H1 (cell line): ENCODE results near the gene TP53I11. TPM values are rescaled to one million over a fixed set of nuclear protein-coding genes. Genes with fewer than 3 reads are reported as not detected.
A peak's percentile ranks its signal among the peaks of the same experiment; 100 is the strongest.

ENCODE experiments used
- CTCF ChIA-PET: fragments of 300-600 bp; sonication (Branson Sonifier 250); formaldehyde crosslinking; loops from one replicate; lab custom pipeline; 2021; ENCODE audit not compliant: partially characterized antibody; lab: Charles Lee
- POLR2A ChIA-PET: fragments of 300-600 bp; sonication (Branson Sonifier 250); formaldehyde crosslinking; loops from one replicate; lab custom pipeline; 2021; ENCODE audit warnings: inconsistent platforms; ENCODE audit not compliant: partially characterized antibody; lab: Charles Lee
- DNase-seq, 2 experiments: peaks; one replicate each; pipeline versions ENCODE4 v3.0.0 to v3.0.0-alpha.2; 2010 to 2022; ENCODE audit warnings: low spot score in 2 of 2, low read depth in 1 of 2, mixed read lengths in 1 of 2
- FAIRE-seq: peaks from 2 replicates; lab custom pipeline; 2011; peaks lifted over from hg19 to GRCh38; lab: Jason Lieb, UNC
- H2AFZ ChIP-seq: 2 replicates; pipeline ENCODE4 v1.8.1; 2012; ENCODE audit warnings: low read length, inconsistent platforms
- H2AK5ac ChIP-seq: 2 replicates; pipeline ENCODE4 v1.6.1; 2013; ENCODE audit warnings: low read depth, low read length
- H2BK120ac ChIP-seq: replicated peaks from 2 replicates; pipeline ENCODE3; 2013; ENCODE audit warnings: low read depth, low read length, inconsistent platforms
- H2BK12ac ChIP-seq: 2 replicates; pipeline ENCODE4 v1.6.1; 2013; ENCODE audit warnings: low read depth, low read length
- H2BK15ac ChIP-seq: 2 replicates; pipeline ENCODE4 v1.6.1; 2013; ENCODE audit warnings: low read length
- H2BK20ac ChIP-seq: 2 replicates; pipeline ENCODE4 v1.6.1; 2013; ENCODE audit warnings: low read length
- H2BK5ac ChIP-seq: 2 replicates; pipeline ENCODE4 v1.6.1; 2013; ENCODE audit warnings: low read depth, low read length
- H3K14ac ChIP-seq: 2 replicates; pipeline ENCODE4 v1.6.1; 2013; ENCODE audit warnings: inconsistent platforms; ENCODE audit not compliant: insufficient read length
- H3K18ac ChIP-seq: 2 replicates; pipeline ENCODE4 v1.6.1; 2013; ENCODE audit warnings: low read length; ENCODE audit errors: extremely low read depth
- H3K23ac ChIP-seq: 2 replicates; pipeline ENCODE4 v1.6.1; 2013; ENCODE audit warnings: inconsistent platforms; ENCODE audit not compliant: insufficient read length
- H3K23me2 ChIP-seq: 2 replicates; pipeline ENCODE4 v1.6.1; 2013; ENCODE audit warnings: low read depth, low read length
- H3K27ac ChIP-seq: 2 replicates; pipeline ENCODE4 v1.6.1; 2011; ENCODE audit warnings: low read depth, low read length, inconsistent platforms
- H3K27me3 ChIP-seq, 4 experiments: replicated peaks in 1 of 4; 1 replicate in 1 of 4; 2 replicates in 3 of 4; pipeline versions ENCODE4 v1.6.1 to v1.8.1; 2011 to 2013; ENCODE audit warnings: low read length in 3 of 4, mild to moderate bottlenecking in 3 of 4, inconsistent platforms in 2 of 4, mixed read lengths in 2 of 4, moderate library complexity in 1 of 4; ENCODE audit not compliant: control insufficient read depth in 3 of 4, insufficient read depth in 3 of 4; ENCODE audit errors: extremely low read depth in 1 of 4
- H3K36me3 ChIP-seq, 4 experiments: 2 replicates each; pipeline versions ENCODE4 v1.6.1 to v1.8.1; 2011 to 2013; ENCODE audit warnings: mild to moderate bottlenecking in 4 of 4, low read length in 3 of 4, moderate library complexity in 2 of 4, control low read depth in 1 of 4, inconsistent platforms in 1 of 4; ENCODE audit not compliant: insufficient read depth in 4 of 4, control insufficient read depth in 2 of 4
- H3K4ac ChIP-seq: replicated peaks from 2 replicates; pipeline ENCODE3; 2013; ENCODE audit warnings: low read length, low read depth, mixed read lengths, inconsistent platforms; ENCODE audit not compliant: insufficient read length
- H3K4me1 ChIP-seq, 4 experiments: replicated peaks in 1 of 4; 1 replicate in 1 of 4; 2 replicates in 3 of 4; pipeline versions ENCODE4 v1.6.1 to v1.8.1; 2011 to 2013; ENCODE audit warnings: low read length in 3 of 4, inconsistent platforms in 2 of 4, mixed read lengths in 1 of 4; ENCODE audit not compliant: insufficient read depth in 4 of 4, control insufficient read depth in 3 of 4
- H3K4me2 ChIP-seq, 2 experiments: 2 replicates each; pipeline versions ENCODE4 v1.6.1 to v1.8.1; 2011 to 2013; ENCODE audit warnings: low read depth in 2 of 2, low read length in 2 of 2, control low read depth in 1 of 2, inconsistent platforms in 1 of 2, mild to moderate bottlenecking in 1 of 2; ENCODE audit not compliant: insufficient read depth in 1 of 2
- H3K4me3 ChIP-seq, 4 experiments: fragments of 200-600, 300-600 bp in 1 of 4; sonication (generic), shearing (Covaris generic), sonication (Bioruptor Twin) in 1 of 4; 2 replicates each; pipeline versions ENCODE4 v1.5.1 to v1.8.1; 2011 to 2016; ENCODE audit warnings: low read length in 4 of 4, low read depth in 3 of 4, control low read depth in 2 of 4, inconsistent platforms in 2 of 4, mild to moderate bottlenecking in 2 of 4, mixed read lengths in 1 of 4, moderate library complexity in 1 of 4; ENCODE audit not compliant: insufficient read depth in 2 of 4; ENCODE audit errors: extremely low read depth in 1 of 4
- H3K56ac ChIP-seq: replicated peaks from 2 replicates; pipeline ENCODE3; 2013; ENCODE audit warnings: low read depth, mild to moderate bottlenecking, mixed read lengths, low read length, inconsistent platforms; ENCODE audit not compliant: insufficient read length
- H3K79me1 ChIP-seq: 2 replicates; pipeline ENCODE4 v1.6.1; 2013; ENCODE audit warnings: low read depth, low read length, control low read depth
- H3K79me2 ChIP-seq, 2 experiments: 2 replicates each; pipeline versions ENCODE4 v1.6.1 to v1.8.1; 2012 to 2013; ENCODE audit warnings: low read length in 2 of 2, mild to moderate bottlenecking in 2 of 2, inconsistent platforms in 1 of 2; ENCODE audit not compliant: insufficient read depth in 2 of 2, control insufficient read depth in 1 of 2
- H3K9ac ChIP-seq, 4 experiments: replicated peaks in 1 of 4; 1 replicate in 1 of 4; 2 replicates in 3 of 4; pipeline versions ENCODE4 v1.6.1 to v1.8.1; 2011 to 2013; ENCODE audit warnings: low read depth in 3 of 4, low read length in 3 of 4, control low read depth in 2 of 4, mild to moderate bottlenecking in 2 of 4, moderate library complexity in 2 of 4, inconsistent platforms in 1 of 4; ENCODE audit errors: extremely low read depth in 1 of 4
- H3K9me3 ChIP-seq, 2 experiments: 2 replicates each; pipeline versions ENCODE4 v1.6.1 to v1.8.1; 2012 to 2013; ENCODE audit warnings: mild to moderate bottlenecking in 2 of 2, moderate library complexity in 2 of 2, control low read depth in 1 of 2, inconsistent platforms in 1 of 2, low read depth in 1 of 2, low read length in 1 of 2, mixed read lengths in 1 of 2; ENCODE audit not compliant: insufficient read depth in 2 of 2
- H4K20me1 ChIP-seq, 2 experiments: replicated peaks in 1 of 2; 2 replicates each; pipeline versions ENCODE3 to v1.8.1; 2011 to 2013; ENCODE audit warnings: inconsistent platforms in 2 of 2, low read length in 2 of 2, mild to moderate bottlenecking in 1 of 2; ENCODE audit not compliant: insufficient read depth in 2 of 2, control insufficient read depth in 1 of 2
- H4K5ac ChIP-seq: 2 replicates; pipeline ENCODE4 v1.6.1; 2013; ENCODE audit warnings: low read length, low read depth, mixed read lengths, inconsistent platforms; ENCODE audit not compliant: insufficient read length
- H4K8ac ChIP-seq: 2 replicates; pipeline ENCODE4 v1.8.0; 2013; ENCODE audit warnings: mild to moderate bottlenecking, moderate library complexity, low read length, inconsistent platforms; ENCODE audit not compliant: insufficient read depth; ENCODE audit errors: extremely low read depth
- H4K91ac ChIP-seq: replicated peaks from 2 replicates; pipeline ENCODE3; 2013; ENCODE audit warnings: low read length, mixed read lengths, inconsistent platforms; ENCODE audit not compliant: insufficient read length
- ASH2L ChIP-seq: fragments of 200-600, 300-600 bp; sonication (generic); IDR thresholded peaks from one replicate; pipeline ENCODE4 v1.7.1; 2017; ENCODE audit warnings: low read length
- MAX ChIP-seq: IDR thresholded peaks from 2 replicates; pipeline ENCODE4 v1.6.1; 2012; ENCODE audit warnings: inconsistent platforms
- POLR2A ChIP-seq, 2 experiments: IDR thresholded peaks; 1 replicate in 1 of 2; 2 replicates in 1 of 2; pipeline ENCODE4 v1.6.1; 2011; ENCODE audit warnings: low read depth in 2 of 2, low read length in 2 of 2, mild to moderate bottlenecking in 2 of 2; ENCODE audit errors: control extremely low read depth in 1 of 2
- SP1 ChIP-seq: IDR thresholded peaks from 2 replicates; pipeline ENCODE4 v1.6.1; 2011; ENCODE audit warnings: low read depth, low read length
- SP2 ChIP-seq: IDR thresholded peaks from 2 replicates; pipeline ENCODE4 v1.6.1; 2012; ENCODE audit warnings: mild to moderate bottlenecking, low read length, inconsistent platforms
- TBP ChIP-seq: IDR thresholded peaks from 2 replicates; pipeline ENCODE4 v1.6.1; 2011; ENCODE audit warnings: low read depth, low read length, improper control_type of control experiment
- USF2 ChIP-seq: IDR thresholded peaks from 2 replicates; pipeline ENCODE4 v1.6.1; 2011; ENCODE audit warnings: low read length, improper control_type of control experiment
- WGBS, 2 experiments: shearing (Covaris generic) in 1 of 2; methylation state at CpG; one replicate each; pipeline versions ENCODE4 v1.1.6 to v1.1.7; 2013 to 2015; ENCODE audit warnings: low lambda C conversion rate in 2 of 2, mixed read lengths in 2 of 2, inconsistent platforms in 1 of 2, low coverage in 1 of 2, missing lambda C conversion rate in 1 of 2; ENCODE audit not compliant: insufficient replicate concordance in 2 of 2, insufficient coverage in 1 of 2, insufficient read length in 1 of 2; ENCODE audit errors: extremely low coverage in 1 of 2, missing lambda C conversion rate in 1 of 2; 5-methylcytosine and 5-hydroxymethylcytosine counted together
- polyA plus RNA-seq, 7 experiments: library from polyadenylated mRNA; depleted of rRNA in 3 of 7; stranded (reverse) in 5 of 7; unstranded in 2 of 7; fragments of >200 nt in 5 of 7; fragments of 200-250 nt in 2 of 7; gene quantifications; 1 replicate in 5 of 7; 2 replicates in 1 of 7; 4 replicates in 1 of 7; pipeline versions ENCODE4 v1.2.1 to v1.2.3, GENCODE V29; 2011 to 2013; ENCODE audit warnings: missing spikeins in 2 of 7, mixed read lengths in 2 of 7
- total RNA-seq: library from RNA; stranded (reverse); fragmentation: NEBNext Ultra II Directional; extraction: Animal tissue kit (Norgen Biotek cat#: 25700); gene quantifications from 2 replicates; pipeline ENCODE4 v1.2.1, GENCODE V29; 2021
- TF ChIP-seq, protein P1 (sequence below), 3 experiments: IDR thresholded peaks; 1 replicate in 2 of 3; 2 replicates in 1 of 3; pipeline versions ENCODE4 v1.5.1 to v1.6.1; 2011; ENCODE audit warnings: low read length in 3 of 3, mild to moderate bottlenecking in 3 of 3, inconsistent platforms in 2 of 3, low read depth in 1 of 3, moderate library complexity in 1 of 3; ENCODE audit not compliant: insufficient read depth in 1 of 3; ENCODE audit errors: control extremely low read depth in 1 of 3

Gene TP53I11
- total and polyA plus RNA-seq, 2 of the 8 experiments (the other 6 are each of a cell fraction or from before 2014, with no cell fraction given) = 34.0 to 46.3 TPM

DNA sequence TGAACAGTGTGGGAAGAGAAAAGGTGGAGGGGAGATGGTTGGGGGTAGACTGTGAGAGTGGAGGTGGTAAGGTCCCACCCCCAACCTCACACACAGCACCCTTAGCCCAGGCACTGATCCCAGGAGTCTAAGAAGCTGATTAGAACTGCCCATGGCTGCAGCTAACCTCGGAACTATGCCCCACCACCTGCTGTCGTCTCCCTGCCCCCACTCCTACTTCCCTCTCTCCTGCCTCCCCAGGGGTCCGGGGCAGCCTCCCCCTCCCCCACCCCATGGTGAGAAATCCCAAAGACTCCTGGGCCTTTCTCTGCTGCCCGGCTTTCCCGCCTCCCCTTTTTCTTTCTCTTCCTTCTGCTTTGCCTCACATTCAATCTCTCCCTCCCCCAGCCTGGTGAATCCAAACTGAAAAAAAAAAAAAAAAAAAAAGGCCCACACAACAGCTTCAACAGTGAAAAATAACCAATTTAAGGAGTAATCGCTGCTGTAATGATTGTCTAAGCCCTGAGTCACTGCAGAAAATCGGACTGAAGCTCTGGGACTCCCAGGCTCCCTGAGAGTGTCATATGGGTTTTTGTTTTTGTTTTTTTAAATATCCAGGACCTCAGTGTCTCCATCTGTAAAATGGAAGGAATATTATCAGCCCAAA is 9.6 kb upstream of the TP53I11 start:
- no peak for FAIRE-seq
- TF ChIP-seq SP2 (no peak), SP1 (0 out of 2 replicates have a peak, but pooled peaks have one; percentile 18), ASH2L (peak; percentile 68), USF2 (no peak), MAX (peak; percentile 38), POLR2A (IDR thresholded peaks at IDR 0.05; ENCODE audit: control extremely low read depth in 1 of 2, low read depth in 2 of 2, low read length in 2 of 2) (no peak), TBP (peak; percentile 4; the same call in 1 of the 2 replicates)
- TF ChIP-seq, protein P1, sequence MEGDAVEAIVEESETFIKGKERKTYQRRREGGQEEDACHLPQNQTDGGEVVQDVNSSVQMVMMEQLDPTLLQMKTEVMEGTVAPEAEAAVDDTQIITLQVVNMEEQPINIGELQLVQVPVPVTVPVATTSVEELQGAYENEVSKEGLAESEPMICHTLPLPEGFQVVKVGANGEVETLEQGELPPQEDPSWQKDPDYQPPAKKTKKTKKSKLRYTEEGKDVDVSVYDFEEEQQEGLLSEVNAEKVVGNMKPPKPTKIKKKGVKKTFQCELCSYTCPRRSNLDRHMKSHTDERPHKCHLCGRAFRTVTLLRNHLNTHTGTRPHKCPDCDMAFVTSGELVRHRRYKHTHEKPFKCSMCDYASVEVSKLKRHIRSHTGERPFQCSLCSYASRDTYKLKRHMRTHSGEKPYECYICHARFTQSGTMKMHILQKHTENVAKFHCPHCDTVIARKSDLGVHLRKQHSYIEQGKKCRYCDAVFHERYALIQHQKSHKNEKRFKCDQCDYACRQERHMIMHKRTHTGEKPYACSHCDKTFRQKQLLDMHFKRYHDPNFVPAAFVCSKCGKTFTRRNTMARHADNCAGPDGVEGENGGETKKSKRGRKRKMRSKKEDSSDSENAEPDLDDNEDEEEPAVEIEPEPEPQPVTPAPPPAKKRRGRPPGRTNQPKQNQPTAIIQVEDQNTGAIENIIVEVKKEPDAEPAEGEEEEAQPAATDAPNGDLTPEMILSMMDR (IDR thresholded peaks at IDR 0.05; ENCODE audit: control extremely low read depth in 1 of 3, insufficient read depth in 1 of 3, low read depth in 1 of 3, low read length in 3 of 3) = no peak

More for the DNA sequence above, 9.6 kb upstream of the TP53I11 start:
- H3K9ac ChIP-seq = no peak overlapping the region
- peaks cover 0 to 2% (median 0%) of the 10 kb centered on the region in 4 experiments; a peak in 3 of 7 replicates for H3K27me3 ChIP-seq
- no peak overlapping the region for H3K14ac ChIP-seq
- no peaks in the 10 kb centered on the region for H3K9me3 ChIP-seq
- no peaks in the 10 kb centered on the region for H3K79me1 ChIP-seq
- ChIA-PET POLR2A (interaction anchor here (0.6 to 2.0 kb wide), 8 partner anchors 10 to 28 kb away, joined by 3 to 9 read pairs (median 4); partner anchors contain the start of gene TP53I11), CTCF (interaction anchor here (0.6 to 38.2 kb wide), 9 partner anchors 10 to 703 kb away, joined by 3 to 731 read pairs (median 3); partner anchors contain the start of gene TP53I11)
- peak overlapping the region; percentile 98 for H2BK20ac ChIP-seq
- no peak overlapping the region for H2AFZ ChIP-seq
- H3K79me2 ChIP-seq = no peaks in the 10 kb centered on the region
- H2BK15ac ChIP-seq = peak overlapping the region; percentile 88; the same call in 1 of the 2 replicates
- peaks cover 17 to 61% (median 35%) of the 10 kb centered on the region in 4 experiments for H3K4me1 ChIP-seq
- H4K5ac ChIP-seq = peak overlapping the region; percentile 63
- H3K18ac ChIP-seq = peak overlapping the region; percentile 66
- peak overlapping the region; percentile 91 for H2BK120ac ChIP-seq
- peak overlapping the region; percentile 52 for H2BK12ac ChIP-seq
- no peak overlapping the region for H3K56ac ChIP-seq
- no peak overlapping the region for H3K23ac ChIP-seq
- peak overlapping the region in 1 of 4 experiments; percentile 24; a peak in 1 of 8 replicates for H3K4me3 ChIP-seq
- H3K4me2 ChIP-seq = peak overlapping the region; percentile 50 to 68
- no peaks in the 10 kb centered on the region for H3K36me3 ChIP-seq
- peak overlapping the region; percentile 9; the same call in 1 of the 2 replicates for H4K8ac ChIP-seq
- 38% methylated on average over 4 of the region's 7 CpGs; no CpG with 5 or more reads in 1 of the 2 experiments for WGBS, 2 experiments
- H4K91ac ChIP-seq = peak overlapping the region; percentile 93
- H2AK5ac ChIP-seq = 0 out of 2 replicates have a peak overlapping the region, but pooled peaks have one; percentile 94
- H2BK5ac ChIP-seq = peak overlapping the region; percentile 94; the same call in 1 of the 2 replicates
- H4K20me1 ChIP-seq = no peaks in the 10 kb centered on the region
- H3K27ac ChIP-seq = no peak overlapping the region
- H3K4ac ChIP-seq = peak overlapping the region; percentile 55
- no peak for DNase-seq
- H3K23me2 ChIP-seq = no peaks in the 10 kb centered on the region; the same call in 1 of the 2 replicates
